Erythroblast (primary cell): ENCODE measurements around the gene SSBP3.

Experiments used
- GATA1 ChIP-seq: IDR thresholded peaks from 2 replicates; pipeline ENCODE4 v1.6.1; 2011; ENCODE audit warnings: low read depth, mild to moderate bottlenecking, control low read depth, low read length, moderate library complexity
- POLR2A ChIP-seq: IDR thresholded peaks from 2 replicates; pipeline ENCODE4 v1.6.1; 2011; ENCODE audit warnings: mild to moderate bottlenecking, low read length

DNA sequence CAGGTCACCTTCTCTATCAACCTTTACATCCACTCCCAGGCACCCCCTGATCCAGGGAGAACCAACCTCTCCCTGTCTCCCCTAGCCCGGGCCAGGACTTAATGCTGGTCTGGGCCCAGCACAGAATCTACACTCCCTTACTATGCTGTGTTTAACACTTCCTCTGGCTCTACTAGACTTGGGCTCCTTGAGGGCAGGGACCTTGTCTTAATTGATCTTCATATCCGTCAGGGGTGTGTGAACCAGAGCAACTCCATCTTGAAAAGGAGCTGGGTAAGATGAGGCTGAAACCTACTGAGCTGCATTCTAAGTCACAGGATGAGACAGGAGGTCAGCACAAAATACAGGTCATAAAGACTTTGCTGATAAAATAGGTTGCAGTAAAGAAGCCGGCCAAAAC lies 98.9 kb downstream of the SSBP3 start:
- no peak for TF ChIP-seq POLR2A
- no peak for TF ChIP-seq GATA1
